Cardiac muscle cell (in vitro differentiated cells and primary cell): ENCODE measurements around the gene SPATA13. TPM values are rescaled to one million over a fixed set of nuclear protein-coding genes. Genes with fewer than 3 reads are reported as not detected.

Experiments
- DNase-seq, 2 donors: peaks; one replicate each; pipeline versions ENCODE4 v3.0.0 to v3.0.0-alpha.2; 2010 to 2017; ENCODE audit warnings: low read depth in 1 of 2, low spot score in 1 of 2
- H3K27ac ChIP-seq: fragments of 200-600 bp; sonication (generic); 2 replicates; pipeline ENCODE4 v1.5.1; 2016
- H3K27me3 ChIP-seq: fragments of 200-600 bp; sonication (generic); 2 replicates; pipeline ENCODE4 v1.6.0; 2016; ENCODE audit warnings: control low read depth
- H3K36me3 ChIP-seq: fragments of 200-600 bp; sonication (generic); 2 replicates; pipeline ENCODE4 v1.5.1; 2016; ENCODE audit warnings: control low read depth
- H3K4me1 ChIP-seq: fragments of 200-600 bp; sonication (generic); 2 replicates; pipeline ENCODE4 v1.8.1; 2017; ENCODE audit warnings: low read depth, mild to moderate bottlenecking, mixed run types
- H3K4me3 ChIP-seq: fragments of 200-600 bp; sonication (generic); 2 replicates; pipeline ENCODE4 v1.5.1; 2016; ENCODE audit warnings: mild to moderate bottlenecking
- H3K9me3 ChIP-seq: fragments of 200-600 bp; sonication (generic); 2 replicates; pipeline ENCODE4 v1.5.1; 2017; ENCODE audit warnings: low read depth, mild to moderate bottlenecking, control low read depth
- CTCF ChIP-seq: IDR thresholded peaks from 2 replicates; pipeline ENCODE4 v1.5.1; 2012; ENCODE audit warnings: low read depth, mild to moderate bottlenecking, low read length
- polyA plus RNA-seq: library from polyadenylated mRNA; unstranded; fragments of >200 nt; fragmentation: Nextera tagmentation; extraction: Ambion mirVana; gene quantifications from 2 replicates; pipeline ENCODE4 v1.2.1, GENCODE V29; 2016
- total RNA-seq: library from RNA; depleted of rRNA; stranded (reverse); fragments of >200 nt; gene quantifications from 2 replicates; pipeline ENCODE4 v1.2.3, GENCODE V29; 2016

The SPATA13 gene
- total and polyA plus RNA-seq, 2 experiments from 2014 or later = 3.9 to 23.3 TPM

GRCh38 chr13:24128112-24128511 is 32.4 kb upstream of the SPATA13 start:
- Histone ChIP-seq H3K9me3 (no peaks in the 10 kb centered on the region), H3K4me1 (peaks cover 17% of the 10 kb centered on the region), H3K36me3 (no peaks in the 10 kb centered on the region), H3K27ac (no peak overlapping the region), H3K4me3 (no peak overlapping the region), H3K27me3 (no peaks in the 10 kb centered on the region)
- no peak for TF ChIP-seq CTCF
- DNase-seq = no peak

DNA sequence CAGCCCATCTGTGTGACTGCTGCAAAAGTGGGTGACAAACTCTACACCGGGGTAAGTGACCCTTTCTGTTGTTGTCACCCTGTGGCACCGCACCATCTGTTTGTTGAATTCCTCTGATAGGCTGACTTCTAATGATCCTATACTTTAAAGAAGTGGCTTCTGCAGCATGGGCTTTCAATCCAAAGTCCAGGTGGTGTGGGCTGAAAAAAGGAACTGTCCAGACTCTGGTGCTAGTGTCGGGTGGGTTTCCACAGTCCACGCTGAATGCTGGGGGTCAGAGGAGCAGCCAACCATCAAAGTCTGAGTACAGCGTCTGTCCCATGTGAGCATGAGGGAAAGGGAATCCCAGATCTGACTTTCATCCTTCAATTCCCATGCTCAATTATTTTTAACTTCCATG is 31.6 kb upstream of the SPATA13 start:
- Histone ChIP-seq H3K36me3 (no peaks in the 10 kb centered on the region), H3K4me1 (peaks cover 17% of the 10 kb centered on the region), H3K27ac (no peak overlapping the region), H3K9me3 (no peaks in the 10 kb centered on the region), H3K4me3 (no peak overlapping the region), H3K27me3 (no peaks in the 10 kb centered on the region)
- DNase-seq = no peak
- no peak for TF ChIP-seq CTCF

- Histone ChIP-seq H3K27me3 (no peaks in the 10 kb centered on the region), H3K4me3 (no peak overlapping the region), H3K27ac (peak overlapping the region; percentile 0), H3K9me3 (no peaks in the 10 kb centered on the region), H3K4me1 (peaks cover 10% of the 10 kb centered on the region), H3K36me3 (no peaks in the 10 kb centered on the region)
- DNase-seq = peak in 1 of 2 donors; percentile 23
- no peak for TF ChIP-seq CTCF
These were observed 30.4 kb upstream of the SPATA13 start for GRCh38 chr13:24129914-24130774.

- H3K4me1 ChIP-seq = peaks cover 10% of the 10 kb centered on the region
These were observed 28.8 kb upstream of the SPATA13 start for GRCh38 chr13:24131749-24132148.

DNA sequence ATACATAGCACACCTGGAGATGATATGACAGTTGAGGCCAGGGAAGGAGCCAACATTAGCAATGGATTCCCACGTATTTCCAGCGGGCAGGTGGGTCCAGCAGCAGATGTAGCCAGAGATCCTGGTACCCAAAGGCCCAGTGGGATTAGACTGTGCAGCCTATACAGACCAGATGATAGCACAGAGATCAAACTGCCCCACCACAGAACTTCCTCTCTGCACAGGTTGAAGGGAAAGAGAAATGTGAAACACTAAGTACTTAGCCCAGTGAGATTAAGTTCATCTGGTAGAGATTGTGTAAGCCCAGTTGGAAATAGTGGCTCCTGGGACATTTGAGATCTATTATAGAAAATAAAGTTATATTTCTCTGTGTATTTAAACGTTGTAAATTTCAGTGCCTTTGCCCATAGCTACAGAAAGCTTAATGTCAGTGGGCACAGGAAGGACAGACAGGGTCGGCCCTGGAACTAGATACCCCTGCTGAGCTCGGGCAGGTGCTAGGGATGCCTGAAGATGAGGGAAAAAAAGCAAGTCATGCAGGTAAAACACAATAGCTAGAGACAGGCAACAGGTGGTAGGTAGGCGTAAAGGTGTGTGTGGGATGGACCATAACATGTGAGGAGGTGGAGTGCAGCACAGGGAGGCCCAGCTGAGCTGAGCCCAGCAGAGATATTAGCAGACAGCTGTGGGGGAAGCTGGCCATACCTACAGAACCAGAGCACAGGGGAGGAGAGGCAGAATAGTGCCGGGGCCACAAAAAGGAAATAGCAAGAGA is 27.3 kb upstream of the SPATA13 start:
- H3K27ac ChIP-seq = no peak overlapping the region
- no peak overlapping the region for H3K4me3 ChIP-seq
- H3K9me3 ChIP-seq = no peaks in the 10 kb centered on the region
- TF ChIP-seq CTCF = no peak
- no peak for DNase-seq
- no peaks in the 10 kb centered on the region for H3K36me3 ChIP-seq
- H3K4me1 ChIP-seq = peaks cover 10% of the 10 kb centered on the region
- no peaks in the 10 kb centered on the region for H3K27me3 ChIP-seq

More at GRCh38 chr13:24131749-24132148, 28.8 kb upstream of the SPATA13 start:
- no peak for DNase-seq
- Histone ChIP-seq H3K27me3 (no peaks in the 10 kb centered on the region), H3K27ac (no peak overlapping the region), H3K4me3 (no peak overlapping the region), H3K9me3 (no peaks in the 10 kb centered on the region), H3K36me3 (no peaks in the 10 kb centered on the region)
- TF ChIP-seq CTCF = no peak
